ENCODE measurements around the gene ASXL3. TPM values are rescaled to one million over a fixed set of nuclear protein-coding genes. Genes with fewer than 3 reads are reported as not detected.
A peak's percentile ranks its signal among the peaks of the same experiment; 100 is the strongest.

ASXL3 gene
- total RNA-seq, 1 donor from 2014 or later = 8.2 TPM

GRCh38 chr18:33576999-33577646 is 896 bp upstream of the ASXL3 start:
- peaks cover 6% of the 10 kb centered on the region for H3K27me3 ChIP-seq (ENCODE audit: insufficient read depth, low read length)
- H3K36me3 ChIP-seq (ENCODE audit: insufficient read depth, low read length) = no peaks in the 10 kb centered on the region
- H2AFZ ChIP-seq (ENCODE audit: low read depth, low read length) = peak overlapping the region; percentile 97
- TF ChIP-seq EZH2 (IDR thresholded peaks at IDR 0.05; ENCODE audit: insufficient read depth, low read length) = no peak
- H3K4me1 Mint-ChIP-seq (ENCODE audit: low read depth, unreplicated experiment) = peaks cover 4% of the 10 kb centered on the region
- H3K9me3 Mint-ChIP-seq (ENCODE audit: unreplicated experiment) = no peaks in the 10 kb centered on the region
- H3K79me2 ChIP-seq (ENCODE audit: insufficient read depth, low read length) = no peaks in the 10 kb centered on the region
- peaks cover 10% of the 10 kb centered on the region for H3K4me1 ChIP-seq (ENCODE audit: insufficient read depth, low read length)
- H3K4me3 ChIP-seq (ENCODE audit: insufficient read depth, low read depth, low read length) = peak overlapping the region; percentile 89
- H3K4me3 Mint-ChIP-seq (ENCODE audit: unreplicated experiment) = peak overlapping the region; percentile 95
- peaks cover 3% of the 10 kb centered on the region for H3K27me3 Mint-ChIP-seq (ENCODE audit: low read depth, unreplicated experiment)
- H3K9ac ChIP-seq (ENCODE audit: low read length) = peak overlapping the region; percentile 87
- H3K27ac Mint-ChIP-seq (ENCODE audit: unreplicated experiment) = peak overlapping the region; percentile 96
- no peaks in the 10 kb centered on the region for H3K9me3 ChIP-seq (ENCODE audit: insufficient read depth, low read depth, low read length)
- FAIRE-seq (no peak), DNase-seq (ENCODE audit: low read depth) (no peak)
- H3K4me2 ChIP-seq (ENCODE audit: low read length) = peak overlapping the region; percentile 90
- no peaks in the 10 kb centered on the region for H4K20me1 ChIP-seq (ENCODE audit: insufficient read depth, low read length)
- no peaks in the 10 kb centered on the region for H3K36me3 Mint-ChIP-seq (ENCODE audit: low read depth, unreplicated experiment)
- no peak overlapping the region for H3K27ac ChIP-seq (ENCODE audit: low read depth, low read length)

- Histone ChIP-seq H2AFZ (ENCODE audit: low read depth, low read length) (peak overlapping the region; percentile 90), H3K79me2 (ENCODE audit: insufficient read depth, low read length) (no peaks in the 10 kb centered on the region), H4K20me1 (ENCODE audit: insufficient read depth, low read length) (no peaks in the 10 kb centered on the region), H3K27ac (ENCODE audit: low read depth, low read length) (no peak overlapping the region), H3K4me2 (ENCODE audit: low read length) (peak overlapping the region; percentile 99), H3K9me3 (ENCODE audit: insufficient read depth, low read depth, low read length) (no peaks in the 10 kb centered on the region), H3K27me3 (ENCODE audit: insufficient read depth, low read length) (peaks cover 6% of the 10 kb centered on the region), H3K36me3 (ENCODE audit: insufficient read depth, low read length) (no peaks in the 10 kb centered on the region), H3K9ac (ENCODE audit: low read length) (peak overlapping the region; percentile 77), H3K4me1 (ENCODE audit: insufficient read depth, low read length) (peaks cover 10% of the 10 kb centered on the region), H3K4me3 (ENCODE audit: insufficient read depth, low read depth, low read length) (peak overlapping the region; percentile 69)
- Mint-ChIP-seq H3K9me3 (ENCODE audit: unreplicated experiment) (no peaks in the 10 kb centered on the region), H3K27me3 (ENCODE audit: low read depth, unreplicated experiment) (peaks cover 3% of the 10 kb centered on the region), H3K36me3 (ENCODE audit: low read depth, unreplicated experiment) (no peaks in the 10 kb centered on the region), H3K4me1 (ENCODE audit: low read depth, unreplicated experiment) (peaks cover 4% of the 10 kb centered on the region), H3K27ac (ENCODE audit: unreplicated experiment) (no peak overlapping the region), H3K4me3 (ENCODE audit: unreplicated experiment) (peak overlapping the region; percentile 84)
- TF ChIP-seq CTCF (IDR thresholded peaks at IDR 0.05; ENCODE audit: insufficient read depth, low read depth, low read length) (no peak), EZH2 (IDR thresholded peaks at IDR 0.05; ENCODE audit: insufficient read depth, low read length) (peak; percentile 69)
- DNase-seq (ENCODE audit: low read depth) = peak; percentile 3
- no peak for FAIRE-seq
Measured at GRCh38 chr18:33578518-33579348, 714 bp downstream of the ASXL3 start.

- Histone ChIP-seq H3K9ac (ENCODE audit: low read length) (peak overlapping the region; percentile 77), H3K4me2 (ENCODE audit: low read length) (peak overlapping the region; percentile 99), H4K20me1 (ENCODE audit: insufficient read depth, low read length) (no peaks in the 10 kb centered on the region), H3K9me3 (ENCODE audit: insufficient read depth, low read depth, low read length) (no peaks in the 10 kb centered on the region), H3K79me2 (ENCODE audit: insufficient read depth, low read length) (no peaks in the 10 kb centered on the region), H3K27me3 (ENCODE audit: insufficient read depth, low read length) (peaks cover 6% of the 10 kb centered on the region), H3K27ac (ENCODE audit: low read depth, low read length) (no peak overlapping the region), H3K4me3 (ENCODE audit: insufficient read depth, low read depth, low read length) (peak overlapping the region; percentile 69), H3K4me1 (ENCODE audit: insufficient read depth, low read length) (peaks cover 10% of the 10 kb centered on the region), H3K36me3 (ENCODE audit: insufficient read depth, low read length) (no peaks in the 10 kb centered on the region), H2AFZ (ENCODE audit: low read depth, low read length) (peak overlapping the region; percentile 90)
- peaks cover 3% of the 10 kb centered on the region for H3K27me3 Mint-ChIP-seq (ENCODE audit: low read depth, unreplicated experiment)
- H3K4me3 Mint-ChIP-seq (ENCODE audit: unreplicated experiment) = no peak overlapping the region
- TF ChIP-seq EZH2 (IDR thresholded peaks at IDR 0.05; ENCODE audit: insufficient read depth, low read length) (no peak), CTCF (IDR thresholded peaks at IDR 0.05; ENCODE audit: insufficient read depth, low read depth, low read length) (no peak)
- DNase-seq (ENCODE audit: low read depth) (no peak), FAIRE-seq (no peak)
- H3K4me1 Mint-ChIP-seq (ENCODE audit: low read depth, unreplicated experiment) = peaks cover 6% of the 10 kb centered on the region
- no peaks in the 10 kb centered on the region for H3K36me3 Mint-ChIP-seq (ENCODE audit: low read depth, unreplicated experiment)
- no peak overlapping the region for H3K27ac Mint-ChIP-seq (ENCODE audit: unreplicated experiment)
- no peaks in the 10 kb centered on the region for H3K9me3 Mint-ChIP-seq (ENCODE audit: unreplicated experiment)
Measured at GRCh38 chr18:33579349-33580215, 1.6 kb downstream of the ASXL3 start.
